CD1c-positive myeloid dendritic cell (primary cell): ENCODE data around the gene RNF223.

ENCODE experiments used
- DNase-seq: peaks from one replicate; pipeline ENCODE4 v3.0.0-alpha.2; 2016; ENCODE audit errors: extremely low spot score

Gene RNF223

DNA sequence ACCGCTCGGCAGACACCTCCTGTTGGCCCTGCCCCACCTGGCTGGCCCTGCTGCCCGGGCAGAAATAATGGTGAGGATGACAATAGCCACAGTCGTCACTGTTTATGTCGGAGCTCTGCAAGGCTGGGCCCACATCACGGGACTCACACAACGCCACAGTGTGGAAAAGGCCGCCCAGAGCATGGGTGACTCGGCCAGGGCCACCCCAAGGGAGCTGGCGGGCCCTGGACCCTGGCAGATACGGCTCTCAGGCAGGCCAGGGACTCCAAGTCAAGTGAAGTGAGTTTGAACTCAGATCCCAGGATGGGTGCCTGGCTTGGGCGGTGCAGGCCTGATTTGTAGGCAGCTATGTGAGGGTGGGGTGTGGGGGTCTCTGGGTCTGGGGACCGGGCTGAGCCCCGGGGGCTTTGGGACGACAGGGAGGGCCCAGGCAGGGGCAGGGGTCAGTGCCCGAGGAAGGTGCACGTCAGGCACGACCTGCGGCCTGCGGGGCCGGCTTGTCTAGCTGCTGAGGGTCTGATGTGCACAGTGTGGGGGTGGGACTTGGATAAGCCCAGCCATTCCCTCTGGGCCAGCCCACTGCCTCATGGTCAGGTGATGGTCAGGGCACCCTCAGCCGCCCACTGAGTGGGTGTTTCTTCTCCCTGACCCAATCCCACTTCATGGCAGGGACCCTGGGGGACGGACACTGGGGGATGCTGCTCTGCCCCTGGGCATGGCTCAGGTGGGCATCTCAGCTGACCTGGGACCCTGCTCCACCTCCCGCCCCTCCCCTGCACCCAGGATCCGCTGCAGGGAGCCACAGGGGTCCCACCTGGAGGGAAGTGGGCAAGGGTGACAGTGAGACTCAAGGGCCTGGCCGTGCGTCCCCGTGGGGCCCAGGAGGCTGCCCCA lies 1.0 kb downstream of the RNF223 start:
- no peak for DNase-seq

DNA sequence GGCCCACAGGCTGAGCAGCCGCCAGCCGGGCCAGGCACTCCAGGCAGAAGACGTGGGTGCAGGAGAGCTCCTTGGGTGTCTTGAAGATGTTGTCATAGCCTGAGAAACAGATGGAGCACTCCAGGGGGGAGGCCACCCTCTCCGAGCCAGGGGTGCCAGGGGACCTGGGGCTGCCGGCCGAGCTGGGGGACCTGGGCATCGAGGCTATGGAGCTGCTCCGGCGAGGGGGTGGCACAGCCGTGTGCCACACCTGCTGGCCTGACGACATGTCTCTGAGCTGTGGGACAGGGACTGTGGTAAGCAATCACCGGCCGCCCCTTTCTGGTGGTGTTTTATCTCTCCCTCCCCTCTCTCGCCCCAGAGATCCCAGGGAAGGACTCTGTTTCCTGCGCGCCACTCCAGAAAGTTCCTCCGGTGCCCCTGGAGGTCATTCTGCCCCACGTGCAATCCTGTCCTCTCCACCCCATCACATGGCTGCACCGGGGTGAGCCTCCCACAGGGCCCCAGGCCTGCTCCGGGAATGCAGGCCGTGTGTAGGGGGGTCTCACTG lies 1.7 kb downstream of the RNF223 start:
- no peak for DNase-seq

DNA sequence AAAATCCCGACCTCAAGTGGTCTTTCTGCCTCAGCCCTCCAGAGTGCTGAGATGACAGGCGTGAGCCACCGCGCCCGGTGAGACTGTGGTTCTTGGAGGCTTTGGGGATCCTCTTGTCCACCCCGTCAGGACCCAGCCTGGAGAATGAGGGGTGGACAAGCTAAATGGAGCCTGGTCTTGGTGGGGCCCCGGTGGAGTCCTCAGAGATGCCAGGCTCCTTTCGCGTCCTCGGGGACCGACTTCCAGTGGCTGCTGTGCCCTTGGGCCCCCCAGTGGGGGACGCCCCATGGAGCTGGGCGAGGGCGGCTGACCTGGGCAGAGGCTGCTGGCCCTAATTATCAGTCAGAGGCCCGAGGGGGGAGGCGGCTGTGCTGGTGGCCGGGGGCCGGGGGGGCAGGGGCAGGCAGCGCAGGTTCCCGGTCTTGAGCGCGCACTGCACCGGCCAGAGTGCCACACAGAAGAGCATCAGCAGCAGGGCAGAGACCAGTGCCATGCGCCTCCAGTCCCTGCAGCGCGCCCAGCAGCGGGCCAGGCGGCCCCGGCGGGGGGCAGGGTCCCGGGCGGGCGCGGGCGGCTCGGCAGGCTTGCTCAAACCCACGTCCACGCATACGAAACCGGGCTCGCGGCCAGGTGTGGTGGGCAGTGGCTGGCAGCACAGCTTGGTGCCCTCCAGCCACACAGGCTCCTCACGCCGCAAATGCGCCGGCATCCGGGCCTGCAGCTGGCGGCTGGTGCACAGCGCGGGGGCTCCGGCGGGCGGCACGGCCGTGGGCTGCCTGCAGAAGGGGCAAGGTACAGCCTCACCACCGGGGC lies 2.4 kb downstream of the RNF223 start:
- DNase-seq, result no peak

DNA sequence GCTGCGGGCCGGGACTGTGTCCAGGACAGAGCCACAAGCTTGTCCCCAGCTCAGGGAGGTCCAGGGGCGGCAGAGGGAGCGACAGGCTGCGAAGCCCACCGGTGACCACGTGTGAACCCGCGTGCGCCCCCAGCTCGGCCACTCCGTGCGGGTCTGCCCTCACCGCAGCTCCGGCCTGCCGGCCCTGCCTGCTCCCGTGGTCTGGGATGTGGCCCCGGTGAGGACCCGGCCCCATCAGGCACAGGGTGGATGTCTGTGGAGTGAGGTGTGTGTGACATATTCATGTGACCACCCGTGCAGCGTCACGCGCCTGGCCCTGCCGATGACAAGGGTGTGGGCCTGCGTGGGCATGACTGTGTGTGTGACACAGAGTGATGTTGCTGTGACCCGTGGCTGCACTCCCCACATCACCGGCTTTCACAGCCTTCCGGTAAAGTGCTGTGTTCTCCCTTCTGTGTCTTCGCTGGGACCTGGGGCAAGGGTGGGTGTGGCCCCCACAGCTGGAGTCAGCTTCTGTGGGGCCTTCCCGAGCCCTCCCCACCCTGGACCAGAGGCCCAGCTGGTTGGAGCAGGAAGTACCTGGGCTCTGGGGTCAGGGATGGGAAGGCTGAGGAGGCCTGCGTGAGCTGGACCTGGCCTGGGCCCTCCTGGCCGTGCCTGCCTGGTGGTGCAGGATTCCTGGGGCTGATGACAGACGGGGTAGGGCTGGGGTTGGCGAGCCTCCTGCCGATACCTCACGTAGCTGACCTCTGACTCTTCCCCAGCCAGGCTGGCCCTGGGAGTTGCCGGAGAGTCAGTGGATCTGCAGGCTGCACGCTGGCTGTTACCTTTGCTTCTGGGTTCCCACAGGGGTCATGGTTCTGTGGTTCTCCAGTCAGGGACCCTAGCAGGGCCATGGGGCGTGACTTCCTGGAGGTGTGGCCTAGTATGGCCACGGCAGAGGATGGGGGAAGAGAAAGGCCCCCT lies 4.1 kb downstream of the RNF223 start:
- DNase-seq, result peak; percentile 62

GRCh38 chr1:1069056-1069710 lies 4.9 kb downstream of the RNF223 start:
- peak; percentile 79 for DNase-seq

DNA sequence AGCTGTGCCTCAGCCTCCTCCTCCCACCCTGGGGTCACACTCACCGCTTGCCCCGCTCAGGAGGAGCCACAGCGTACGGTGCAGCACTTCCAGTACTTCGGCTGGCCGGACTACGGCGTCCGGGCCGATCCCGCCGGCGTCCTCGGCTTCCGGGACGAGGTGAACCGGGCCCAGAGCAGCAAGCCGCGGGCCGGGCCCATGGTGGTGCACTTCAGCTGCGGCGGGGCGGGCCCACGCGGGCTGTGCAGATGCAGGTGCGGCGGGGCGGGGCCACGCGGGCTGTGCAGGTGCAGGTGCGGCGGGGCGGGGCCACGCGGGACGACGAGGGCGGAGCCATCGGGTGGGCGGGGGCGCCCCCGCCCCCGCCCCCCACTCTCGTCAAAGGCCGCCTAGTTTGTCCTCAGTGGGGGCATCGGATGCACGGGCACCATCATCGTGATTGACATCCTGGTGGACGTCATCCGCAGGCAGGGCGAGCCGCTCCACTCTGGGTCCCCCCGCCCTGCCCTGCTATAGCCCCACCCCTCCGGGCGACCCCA lies 5.5 kb downstream of the RNF223 start:
- peak; percentile 39 for DNase-seq

DNA sequence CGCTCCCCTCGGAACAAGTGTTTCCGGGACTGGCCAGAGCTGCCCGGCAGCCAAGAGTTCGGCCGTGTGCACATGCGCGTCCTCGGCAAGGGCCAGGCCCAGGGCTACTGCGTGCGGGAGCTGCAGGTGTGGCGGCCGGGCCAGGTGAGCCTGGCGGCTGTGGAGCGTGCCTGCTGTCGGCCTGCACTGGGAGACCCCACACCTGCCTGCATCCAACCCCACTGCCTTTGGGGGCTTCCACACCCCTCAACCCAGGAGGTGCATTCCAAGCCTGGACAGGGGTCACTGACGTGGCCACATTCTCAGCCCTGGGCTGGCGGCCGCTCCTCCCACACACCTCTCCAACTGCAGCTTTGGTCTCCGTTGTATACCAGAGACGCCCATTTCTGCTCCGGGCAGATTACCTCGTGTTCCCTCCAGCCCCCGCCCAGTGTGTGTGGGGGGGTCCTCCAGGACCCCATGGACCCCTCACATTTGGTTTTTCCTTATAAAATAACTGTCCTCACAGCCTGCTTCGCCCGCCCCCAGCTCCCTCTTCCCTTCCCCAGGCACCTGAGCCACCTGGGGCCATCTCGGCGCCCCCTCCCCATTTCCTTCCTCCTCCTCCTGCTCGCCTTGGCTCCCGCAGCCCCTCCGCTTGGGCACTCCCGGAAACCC lies 6.1 kb downstream of the RNF223 start:
- no peak for DNase-seq

GRCh38 chr1:1067284-1067859 lies 6.7 kb downstream of the RNF223 start:
- no peak for DNase-seq

DNA sequence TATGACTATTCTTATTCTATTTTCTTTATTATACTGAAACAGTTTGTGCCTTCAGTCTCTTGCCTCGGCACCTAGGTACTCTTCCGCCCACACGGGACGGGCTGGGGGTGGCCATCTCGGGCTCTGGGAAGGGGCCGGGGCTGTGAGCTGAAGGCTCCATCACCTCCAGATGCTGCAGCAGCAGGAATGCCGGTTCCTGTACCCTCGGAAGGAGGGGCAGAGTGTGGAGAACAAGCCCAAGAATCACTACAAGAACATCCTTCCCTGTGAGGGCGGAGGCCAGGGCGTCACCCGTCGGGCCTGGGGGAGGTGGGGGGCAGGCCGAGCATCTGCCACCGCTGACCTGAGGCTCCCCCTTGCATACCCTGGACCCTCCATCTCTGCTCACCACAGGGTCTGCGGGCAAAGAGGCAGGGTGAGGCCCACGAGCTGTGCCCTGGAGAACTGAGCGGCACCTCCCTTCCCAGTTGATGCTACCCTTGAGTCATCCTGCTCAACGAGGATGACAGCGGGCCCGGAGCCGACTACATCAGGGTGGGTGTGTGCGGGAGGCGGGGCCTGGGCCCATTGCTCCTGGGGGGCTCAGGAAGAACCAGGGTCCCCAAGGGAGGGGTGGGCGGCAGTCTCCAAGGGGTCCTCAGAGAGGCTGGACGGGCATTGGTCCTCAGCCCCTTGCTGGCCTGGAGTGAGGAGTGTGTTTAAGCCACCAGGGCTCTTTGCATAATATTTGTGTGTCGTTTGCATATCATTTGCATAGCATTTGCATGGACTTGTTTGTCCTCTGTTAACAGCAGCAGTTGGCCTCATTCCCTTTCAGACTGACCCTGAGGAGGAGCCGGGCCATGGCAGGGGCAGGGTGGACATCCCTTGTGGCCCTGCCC lies 7.5 kb downstream of the RNF223 start:
- peak; percentile 16 for DNase-seq

GRCh38 chr1:1065940-1066304 lies 8.2 kb downstream of the RNF223 start:
- DNase-seq, result peak; percentile 18

DNA sequence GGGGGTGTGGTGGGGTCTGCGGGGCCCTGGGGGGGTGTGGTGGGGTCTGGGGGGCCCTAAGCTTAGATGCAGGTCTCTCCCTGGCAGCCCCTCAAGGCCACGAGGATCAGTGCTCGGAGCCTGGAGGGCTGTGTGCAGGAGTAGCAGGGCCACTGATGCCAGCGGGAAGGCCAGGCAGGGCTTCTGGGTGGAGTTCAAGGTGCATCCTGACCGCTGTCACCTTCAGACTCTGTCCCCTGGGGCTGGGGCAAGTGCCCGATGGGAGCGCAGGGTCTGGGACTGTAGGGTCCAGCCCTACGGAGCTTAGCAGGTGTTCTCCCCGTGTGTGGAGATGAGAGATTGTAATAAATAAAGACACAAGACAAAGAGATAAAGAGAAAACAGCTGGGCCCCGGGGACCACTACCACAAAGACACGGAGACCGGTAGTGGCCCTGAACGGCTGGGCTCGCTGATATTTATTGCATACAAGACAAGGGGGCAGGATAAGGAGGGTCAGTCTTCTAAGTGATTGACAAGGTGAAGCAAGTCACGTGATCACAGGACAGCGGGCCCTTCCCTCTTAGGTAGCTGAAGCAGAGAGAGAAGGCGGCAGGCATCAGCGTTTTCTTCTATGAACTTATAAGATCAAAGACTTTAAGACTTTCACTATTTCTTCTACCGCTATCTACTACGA lies 8.7 kb downstream of the RNF223 start:
- no peak for DNase-seq

DNA sequence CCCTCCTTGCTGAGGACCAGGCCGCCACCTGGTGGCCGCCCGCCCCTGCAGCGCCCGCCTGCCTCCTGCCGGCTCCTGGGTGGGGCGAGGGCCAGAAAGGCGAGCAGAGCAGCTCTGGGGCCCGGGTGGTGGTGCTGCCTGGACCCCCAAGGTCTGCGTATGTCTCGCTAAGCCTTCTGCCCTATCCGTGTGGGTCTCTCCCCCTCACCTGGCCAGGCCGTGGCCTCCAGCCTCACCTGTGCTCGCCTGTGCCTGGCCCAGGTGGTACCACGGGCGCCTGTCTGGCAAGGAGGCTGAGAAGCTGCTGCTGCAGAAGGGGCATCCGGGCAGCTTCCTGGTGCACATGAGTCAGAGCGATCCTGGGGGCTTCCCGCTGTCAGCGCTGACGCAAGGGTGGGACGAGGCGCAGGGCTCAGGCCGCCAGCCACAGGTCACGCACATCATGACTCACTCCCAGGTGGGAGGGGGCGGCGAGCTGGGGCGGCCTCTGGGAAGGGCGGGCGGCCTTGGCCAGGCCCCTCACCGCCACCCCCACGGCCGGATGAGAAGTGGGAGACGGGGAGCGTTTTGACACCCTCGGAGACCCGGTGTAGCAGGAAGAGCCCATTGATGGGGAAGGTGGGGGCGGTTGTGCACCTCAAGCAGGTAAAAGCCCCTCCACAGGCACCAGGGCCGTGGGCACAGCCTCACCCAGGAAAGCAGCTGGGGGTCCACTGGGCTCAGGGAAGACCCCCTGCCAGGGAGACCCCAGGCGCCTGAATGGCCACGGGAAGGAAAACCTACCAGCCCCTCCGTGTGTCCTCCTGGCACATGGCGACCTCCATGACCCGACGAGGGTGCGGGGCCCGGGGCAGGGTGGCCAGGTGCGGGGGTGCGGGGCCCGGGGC lies 9.9 kb downstream of the RNF223 start:
- DNase-seq, result peak; percentile 88

DNA sequence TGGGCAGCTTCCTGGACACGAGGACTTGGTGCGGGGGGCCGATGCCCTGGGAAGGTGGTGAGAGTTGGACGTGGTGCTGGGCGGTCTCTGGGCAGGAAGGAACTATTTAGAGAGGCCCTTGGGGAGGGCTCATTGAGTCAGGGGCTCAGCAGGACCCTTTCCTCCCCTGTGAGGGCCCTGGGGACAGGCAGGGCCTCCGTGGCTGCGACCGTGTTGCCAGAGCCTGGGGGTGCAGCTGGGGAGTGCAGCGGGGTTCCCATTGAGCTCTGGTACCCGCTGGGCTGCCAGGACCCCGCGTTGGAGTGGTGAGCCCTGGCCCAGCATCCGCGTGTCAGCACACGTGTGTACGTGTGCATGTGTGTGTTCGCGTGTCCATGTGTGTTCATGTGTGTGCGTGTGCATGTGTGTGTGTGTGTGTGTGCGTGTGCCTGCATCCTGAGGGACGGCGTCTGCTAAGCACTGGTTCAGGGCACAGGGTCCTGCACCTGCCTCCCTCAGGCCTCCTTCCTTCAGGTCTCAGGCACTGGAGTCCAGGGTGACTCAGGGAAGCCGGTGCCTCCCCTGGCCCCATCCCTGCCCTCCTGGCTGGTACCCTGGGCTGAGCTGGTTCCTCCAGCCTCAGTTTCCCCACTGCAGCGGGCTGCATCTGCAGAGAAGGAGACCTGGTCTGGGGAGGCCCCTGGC lies 10.7 kb downstream of the RNF223 start:
- no peak for DNase-seq

DNA sequence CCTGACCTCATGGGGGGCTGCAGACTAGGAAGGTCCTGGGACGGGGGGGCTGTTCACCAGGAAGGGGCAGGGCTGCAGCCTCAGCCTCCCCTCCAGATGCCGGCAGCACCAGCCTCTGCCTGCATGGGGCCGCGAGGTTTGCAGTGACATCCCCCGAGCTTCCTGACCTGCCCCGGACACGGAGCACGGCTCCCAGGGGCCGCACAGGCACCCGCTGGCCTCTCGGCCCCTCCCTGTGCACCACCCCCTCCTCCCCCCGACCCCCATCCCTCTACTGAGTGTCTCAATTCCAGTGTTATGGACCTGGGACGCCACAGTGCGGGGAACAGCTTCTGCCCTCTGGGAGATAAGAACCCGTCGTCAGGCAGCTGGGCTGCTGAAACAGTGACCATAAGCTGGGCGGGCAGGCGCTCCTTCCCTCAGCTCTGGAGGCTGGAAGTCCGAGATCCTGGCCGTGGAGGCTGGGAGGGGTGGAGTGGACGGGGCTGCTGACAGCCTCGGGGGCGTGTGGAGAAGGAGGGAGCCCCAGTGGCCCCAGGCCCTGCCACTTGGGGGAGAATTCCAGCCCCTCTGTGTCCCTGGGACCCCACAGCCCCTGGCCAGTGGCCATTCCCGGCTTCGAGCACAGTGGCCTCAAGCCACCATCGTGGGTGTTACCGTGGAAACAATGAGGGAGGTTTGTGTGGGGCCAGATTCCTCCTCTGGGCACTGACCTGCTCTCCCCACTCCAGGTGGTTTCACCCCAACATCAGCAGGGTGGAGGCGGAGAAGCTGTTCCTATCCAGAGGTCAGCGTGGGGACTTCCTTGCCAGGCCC lies 11.6 kb downstream of the RNF223 start:
- DNase-seq, result no peak

DNA sequence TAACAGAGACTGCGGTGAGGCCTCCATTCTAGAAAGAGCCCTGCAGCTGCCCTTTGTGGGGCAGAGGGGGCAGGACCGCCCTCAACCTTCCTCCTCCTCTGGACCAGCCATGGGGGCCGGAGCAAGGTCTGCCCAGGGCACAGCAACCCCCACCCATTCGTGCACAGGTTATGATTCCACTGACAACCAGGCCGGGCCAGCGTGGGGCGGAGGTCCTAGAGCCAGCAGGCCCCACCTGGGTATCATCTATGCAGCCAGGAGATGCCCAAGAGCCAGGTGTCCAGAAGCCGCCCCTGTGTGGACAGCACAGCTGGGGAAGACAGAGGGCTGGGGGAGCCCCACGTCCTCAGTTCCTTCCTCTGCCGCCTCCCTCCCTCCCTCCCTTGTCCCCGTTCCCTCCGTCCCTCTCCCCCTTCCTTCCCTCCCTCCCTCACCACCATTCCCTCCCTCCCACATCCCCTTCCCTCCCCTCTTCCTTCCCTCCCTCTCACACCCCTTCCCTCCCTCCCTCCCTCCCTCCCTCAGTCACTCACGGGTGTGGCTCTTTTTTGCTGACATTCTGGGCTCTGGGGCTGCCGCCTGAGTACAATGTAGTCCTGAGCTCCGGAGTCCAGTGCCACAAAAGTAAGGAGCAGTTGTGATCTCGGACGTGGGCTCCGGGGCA lies 12.3 kb downstream of the RNF223 start:
- no peak for DNase-seq
